Omental fat pad (tissue), 4 donors: ENCODE measurements around the gene RBMS2. TPM values are rescaled to one million over a fixed set of nuclear protein-coding genes. Genes with fewer than 3 reads are reported as not detected.

Source experiments
- ATAC-seq: fragments of 150-250 bp; one replicate; pipeline ENCODE4 v1.9.1; 2016; ENCODE audit warnings: mild to moderate bottlenecking, moderate library complexity; ENCODE audit not compliant: low FRiP score
- DNase-seq: peaks from one replicate; pipeline ENCODE4 v3.0.0-alpha.2; 2019; ENCODE audit warnings: low spot score
- total RNA-seq, 4 donors: library from RNA; depleted of rRNA; stranded (reverse); fragments of >200 nt; gene quantifications; one replicate each; pipeline ENCODE4 v1.1.0, GENCODE V29; 2016
- TF ChIP-seq, protein P1 (sequence below), 3 donors: fragments of 450-650 bp; IDR thresholded peaks; one replicate each; pipeline ENCODE4 v1.5.1; 2016 to 2017; ENCODE audit warnings: antibody characterized with exemption in 3 of 3, mild to moderate bottlenecking in 3 of 3, moderate library complexity in 2 of 3

Gene RBMS2
- total RNA-seq, 4 donors from 2014 or later: 22.2 to 63.8 (median 30.6) TPM

DNA sequence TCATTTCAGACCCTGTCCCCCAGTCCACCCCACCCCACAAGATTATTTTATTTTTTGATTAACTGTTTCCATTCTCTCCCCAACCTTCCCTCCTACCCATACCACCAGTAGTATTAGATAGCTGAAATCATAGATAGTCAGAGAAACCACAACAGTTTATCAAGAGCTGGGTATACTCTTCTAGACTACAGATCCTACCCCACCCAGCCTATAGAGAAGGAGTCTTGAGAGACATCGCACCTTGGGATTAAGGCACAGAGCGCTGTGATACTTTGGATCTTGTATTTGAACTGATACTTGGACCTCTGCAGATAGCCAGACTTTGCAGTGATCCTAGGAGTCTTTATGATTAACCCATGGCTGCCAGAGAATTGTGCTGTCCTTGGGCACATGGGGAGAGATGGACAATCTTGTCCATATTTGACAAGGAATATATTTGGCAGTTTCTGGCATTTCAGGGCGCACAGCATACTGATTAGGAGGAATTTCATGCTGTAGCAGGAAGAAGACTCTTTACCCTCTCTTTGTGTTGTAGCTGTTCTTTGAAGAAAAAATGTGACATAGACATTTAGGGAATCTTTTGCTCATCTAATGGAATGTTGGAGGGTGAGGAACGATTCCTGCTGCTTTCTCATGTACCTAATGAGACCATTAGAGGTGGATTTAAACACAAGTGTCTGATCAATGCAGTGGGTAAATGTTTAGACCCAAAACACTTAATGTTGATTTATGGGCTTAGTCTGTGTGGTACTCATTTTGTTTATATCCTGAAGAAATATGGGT, 982 bp downstream of the RBMS2 start:
- no peak for DNase-seq
- TF ChIP-seq, protein P1, sequence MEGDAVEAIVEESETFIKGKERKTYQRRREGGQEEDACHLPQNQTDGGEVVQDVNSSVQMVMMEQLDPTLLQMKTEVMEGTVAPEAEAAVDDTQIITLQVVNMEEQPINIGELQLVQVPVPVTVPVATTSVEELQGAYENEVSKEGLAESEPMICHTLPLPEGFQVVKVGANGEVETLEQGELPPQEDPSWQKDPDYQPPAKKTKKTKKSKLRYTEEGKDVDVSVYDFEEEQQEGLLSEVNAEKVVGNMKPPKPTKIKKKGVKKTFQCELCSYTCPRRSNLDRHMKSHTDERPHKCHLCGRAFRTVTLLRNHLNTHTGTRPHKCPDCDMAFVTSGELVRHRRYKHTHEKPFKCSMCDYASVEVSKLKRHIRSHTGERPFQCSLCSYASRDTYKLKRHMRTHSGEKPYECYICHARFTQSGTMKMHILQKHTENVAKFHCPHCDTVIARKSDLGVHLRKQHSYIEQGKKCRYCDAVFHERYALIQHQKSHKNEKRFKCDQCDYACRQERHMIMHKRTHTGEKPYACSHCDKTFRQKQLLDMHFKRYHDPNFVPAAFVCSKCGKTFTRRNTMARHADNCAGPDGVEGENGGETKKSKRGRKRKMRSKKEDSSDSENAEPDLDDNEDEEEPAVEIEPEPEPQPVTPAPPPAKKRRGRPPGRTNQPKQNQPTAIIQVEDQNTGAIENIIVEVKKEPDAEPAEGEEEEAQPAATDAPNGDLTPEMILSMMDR (IDR thresholded peaks at IDR 0.05): no peak
- ATAC-seq: no peak

DNA sequence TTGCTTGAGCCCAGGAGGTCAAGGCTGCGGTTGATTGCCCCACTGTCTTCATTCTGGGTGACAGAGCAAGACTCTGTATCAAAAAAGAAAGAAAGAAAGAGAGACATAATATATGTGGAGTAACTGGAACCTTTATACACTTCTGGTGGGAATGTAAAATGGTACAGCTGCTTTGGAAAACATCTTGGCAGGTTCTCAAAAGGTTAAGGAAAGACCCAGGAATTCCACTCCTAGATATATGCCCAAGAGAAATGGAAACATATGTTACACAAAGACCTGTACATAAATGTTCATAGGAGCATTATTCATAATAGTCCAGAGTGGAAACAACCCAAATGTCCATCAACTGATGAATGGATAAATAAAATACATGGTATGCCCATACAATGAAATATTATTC, 7.2 kb downstream of the RBMS2 start:
- TF ChIP-seq, protein P1 (IDR thresholded peaks at IDR 0.05): no peak
- no peak for ATAC-seq
- DNase-seq: no peak

DNA sequence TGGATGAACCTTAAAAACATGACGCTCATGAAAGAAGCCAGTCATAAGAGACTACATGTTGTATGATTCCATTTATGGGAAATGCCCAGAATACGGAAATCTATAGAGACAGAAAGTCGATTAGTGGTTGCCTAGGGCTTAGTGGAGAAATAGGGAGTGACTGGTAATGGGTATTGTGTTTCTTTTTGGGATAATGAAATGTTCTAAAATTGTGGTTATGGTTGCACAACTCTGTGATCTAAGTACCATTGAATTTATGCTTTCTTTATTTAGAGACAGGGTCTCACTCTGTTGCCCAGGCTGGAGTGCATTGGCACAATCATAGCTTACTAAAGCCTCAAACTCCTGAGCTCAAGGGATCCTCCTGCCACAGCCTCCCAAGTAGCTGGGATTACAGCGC, 8.0 kb downstream of the RBMS2 start:
- ATAC-seq: no peak
- TF ChIP-seq, protein P1 (IDR thresholded peaks at IDR 0.05): no peak
- DNase-seq: no peak

DNA sequence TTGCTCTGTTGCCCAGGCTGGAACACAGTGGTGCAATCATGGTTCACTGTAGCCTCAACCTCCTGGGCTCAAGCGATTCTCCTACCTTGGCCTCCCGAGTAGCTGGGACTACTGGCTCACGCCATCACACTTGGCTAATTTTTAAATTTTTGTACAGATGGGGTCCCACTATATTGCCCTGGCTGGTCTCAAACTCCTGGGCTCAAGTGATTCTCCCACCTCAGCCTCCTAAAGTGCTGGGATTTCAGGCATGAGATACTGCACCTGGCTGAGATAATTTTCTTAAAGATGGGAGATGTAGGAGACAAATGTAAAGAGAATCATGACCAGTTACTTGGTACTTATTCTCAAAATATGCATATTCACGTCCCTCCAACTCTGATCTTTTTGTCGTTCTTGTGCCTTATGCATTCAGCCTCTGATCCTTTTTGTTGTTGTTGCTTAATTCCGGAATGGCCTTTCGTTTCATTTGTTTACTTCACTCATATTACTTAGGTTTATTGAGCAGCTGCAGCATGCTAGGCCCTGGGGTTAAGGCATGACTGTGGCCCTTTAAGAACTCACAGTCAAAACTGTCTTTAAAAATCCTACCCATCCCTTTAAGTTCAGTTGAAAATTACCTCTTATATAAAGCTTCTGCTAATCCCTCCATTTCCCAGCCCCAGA, 8.9 kb downstream of the RBMS2 start:
- DNase-seq (no peak), ATAC-seq (no peak)
- TF ChIP-seq, protein P1 (IDR thresholded peaks at IDR 0.05): no peak

DNA sequence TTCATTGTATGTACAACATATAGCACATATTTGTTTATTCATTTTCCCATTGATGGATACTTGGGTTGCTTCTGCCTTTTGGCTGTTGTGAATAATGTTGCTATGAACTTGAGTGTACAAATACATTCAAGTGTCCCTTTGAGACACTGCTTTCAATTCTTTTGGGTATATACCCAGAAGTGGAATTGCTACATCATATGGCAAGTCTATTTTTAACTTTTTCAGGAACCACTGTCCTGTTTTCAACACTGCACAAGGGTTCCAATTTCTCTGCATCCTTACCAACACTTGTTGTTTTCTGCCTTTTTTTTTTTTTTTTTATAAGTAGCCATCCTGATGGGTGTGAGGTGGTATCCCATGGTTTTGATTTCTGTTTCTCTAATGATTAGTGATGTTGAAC, 15.9 kb downstream of the RBMS2 start:
- DNase-seq (no peak), ATAC-seq (no peak)
- TF ChIP-seq, protein P1 (IDR thresholded peaks at IDR 0.05): no peak

DNA sequence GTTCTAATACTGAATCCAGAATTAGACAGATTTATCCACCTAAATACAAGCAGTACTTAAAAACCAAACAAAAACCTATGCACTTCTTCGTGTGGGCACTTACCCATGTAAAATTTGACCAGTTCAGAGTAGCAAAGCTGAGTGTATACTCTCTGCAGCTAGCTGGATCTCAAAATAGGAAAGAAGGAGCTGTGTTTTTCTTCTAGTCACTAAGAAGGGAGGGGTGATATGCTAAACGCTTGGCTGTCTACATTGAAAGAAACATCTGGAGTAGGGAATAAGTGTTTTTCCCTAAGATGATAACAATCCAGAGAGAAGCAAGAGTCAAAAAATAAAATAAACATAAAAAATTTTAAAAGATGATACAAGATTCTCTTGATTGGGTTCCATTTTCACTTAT, 20.0 kb downstream of the RBMS2 start:
- TF ChIP-seq, protein P1 (IDR thresholded peaks at IDR 0.05): no peak
- DNase-seq (no peak), ATAC-seq (no peak)

DNA sequence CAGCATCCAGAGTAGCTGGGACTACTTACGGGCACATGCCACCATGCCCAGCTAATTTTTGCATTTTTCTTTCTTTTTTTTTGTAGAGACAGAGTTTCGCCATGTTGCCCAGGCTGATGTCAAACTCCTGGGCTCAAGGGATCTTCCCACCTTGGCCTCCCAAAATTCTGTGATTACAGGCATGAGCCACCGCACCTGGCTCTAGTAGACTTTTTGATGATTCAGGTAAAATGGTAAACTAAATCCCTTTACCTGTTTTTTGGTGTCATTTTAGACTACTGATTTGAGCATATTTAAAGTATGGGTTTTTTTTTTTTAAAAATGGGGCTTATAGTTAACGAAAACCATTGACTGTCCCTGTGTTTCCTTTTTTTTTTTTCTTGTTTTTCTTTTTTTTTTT, 20.5 kb downstream of the RBMS2 start:
- DNase-seq (no peak), ATAC-seq (no peak)
- TF ChIP-seq, protein P1 (IDR thresholded peaks at IDR 0.05): no peak
